ENCODE results near the gene RXYLT1. TPM values are rescaled to one million over a fixed set of nuclear protein-coding genes. Genes with fewer than 3 reads are reported as not detected.

The RXYLT1 gene
- total RNA-seq, 1 experiment from 2014 or later = 9.8 TPM

DNA sequence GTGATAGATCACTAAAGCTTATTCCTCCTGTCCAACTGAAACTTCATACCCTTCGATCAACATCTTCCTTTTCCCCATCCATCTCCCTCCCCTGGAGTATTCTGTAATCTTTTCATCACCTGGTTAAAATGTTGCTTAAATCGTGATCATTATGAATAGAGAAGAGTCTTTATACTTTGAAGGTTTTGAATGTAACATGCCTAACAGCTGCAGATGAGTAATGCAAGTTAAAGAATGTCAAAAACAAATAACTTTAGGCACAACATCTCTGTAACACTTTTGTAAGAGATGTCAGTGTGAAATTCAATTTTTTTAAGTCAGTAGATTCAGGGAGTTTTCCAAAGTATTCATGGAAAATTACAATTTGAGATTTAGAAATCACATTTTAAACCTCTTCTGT lies 25.0 kb downstream of the RXYLT1 start (continued):
- TF ChIP-seq, protein P1, sequence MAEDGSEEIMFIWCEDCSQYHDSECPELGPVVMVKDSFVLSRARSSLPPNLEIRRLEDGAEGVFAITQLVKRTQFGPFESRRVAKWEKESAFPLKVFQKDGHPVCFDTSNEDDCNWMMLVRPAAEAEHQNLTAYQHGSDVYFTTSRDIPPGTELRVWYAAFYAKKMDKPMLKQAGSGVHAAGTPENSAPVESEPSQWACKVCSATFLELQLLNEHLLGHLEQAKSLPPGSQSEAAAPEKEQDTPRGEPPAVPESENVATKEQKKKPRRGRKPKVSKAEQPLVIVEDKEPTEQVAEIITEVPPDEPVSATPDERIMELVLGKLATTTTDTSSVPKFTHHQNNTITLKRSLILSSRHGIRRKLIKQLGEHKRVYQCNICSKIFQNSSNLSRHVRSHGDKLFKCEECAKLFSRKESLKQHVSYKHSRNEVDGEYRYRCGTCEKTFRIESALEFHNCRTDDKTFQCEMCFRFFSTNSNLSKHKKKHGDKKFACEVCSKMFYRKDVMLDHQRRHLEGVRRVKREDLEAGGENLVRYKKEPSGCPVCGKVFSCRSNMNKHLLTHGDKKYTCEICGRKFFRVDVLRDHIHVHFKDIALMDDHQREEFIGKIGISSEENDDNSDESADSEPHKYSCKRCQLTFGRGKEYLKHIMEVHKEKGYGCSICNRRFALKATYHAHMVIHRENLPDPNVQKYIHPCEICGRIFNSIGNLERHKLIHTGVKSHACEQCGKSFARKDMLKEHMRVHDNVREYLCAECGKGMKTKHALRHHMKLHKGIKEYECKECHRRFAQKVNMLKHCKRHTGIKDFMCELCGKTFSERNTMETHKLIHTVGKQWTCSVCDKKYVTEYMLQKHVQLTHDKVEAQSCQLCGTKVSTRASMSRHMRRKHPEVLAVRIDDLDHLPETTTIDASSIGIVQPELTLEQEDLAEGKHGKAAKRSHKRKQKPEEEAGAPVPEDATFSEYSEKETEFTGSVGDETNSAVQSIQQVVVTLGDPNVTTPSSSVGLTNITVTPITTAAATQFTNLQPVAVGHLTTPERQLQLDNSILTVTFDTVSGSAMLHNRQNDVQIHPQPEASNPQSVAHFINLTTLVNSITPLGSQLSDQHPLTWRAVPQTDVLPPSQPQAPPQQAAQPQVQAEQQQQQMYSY (CRISPR knock-in tag; IDR thresholded peaks at IDR 0.05) = no peak
- TF ChIP-seq NFE2L1 (CRISPR knock-in tag; IDR thresholded peaks at IDR 0.05) = no peak

DNA sequence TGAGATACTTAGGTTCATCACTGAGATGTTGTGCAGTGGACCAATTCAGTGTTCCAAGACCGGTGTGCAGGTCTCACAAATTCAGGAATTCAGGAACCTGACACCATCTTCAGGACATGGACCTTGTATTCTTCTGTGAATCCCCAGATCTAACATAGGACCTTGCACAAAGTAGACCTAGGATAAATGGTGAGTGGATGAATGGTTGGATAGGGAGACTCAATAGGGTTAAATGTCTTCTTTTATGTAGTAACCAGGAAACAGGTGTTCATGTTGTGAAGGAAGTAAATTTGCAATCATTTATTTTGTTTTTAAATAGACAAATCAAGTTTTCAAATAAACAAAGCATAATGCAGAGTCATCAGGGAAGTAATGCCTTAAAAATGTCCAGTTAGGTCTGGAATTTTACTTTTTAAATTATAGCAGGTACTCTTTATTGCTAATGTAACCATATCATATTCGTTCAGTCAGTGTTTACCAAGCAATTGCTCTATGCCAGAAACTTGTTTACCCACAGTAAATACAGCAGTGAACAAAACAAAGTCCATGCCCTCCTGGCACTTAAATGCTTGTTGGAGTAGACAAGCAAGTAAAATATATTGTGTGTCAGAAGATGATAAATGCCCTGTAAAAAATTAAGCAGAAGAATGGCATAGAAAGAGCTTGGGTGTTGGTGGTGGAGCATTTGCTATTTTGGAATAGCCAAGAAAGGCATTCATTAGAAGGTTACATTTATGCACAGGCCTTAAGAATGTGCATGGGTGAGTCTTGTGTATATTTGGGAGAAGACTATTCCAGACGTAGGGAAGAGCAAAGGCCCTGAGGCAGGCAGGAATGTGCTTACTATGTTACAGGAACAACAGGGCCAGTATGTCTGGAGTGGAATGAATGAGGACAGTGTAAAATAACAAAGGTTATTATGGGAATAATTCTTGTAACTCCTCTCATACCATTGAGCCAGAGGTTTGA lies 26.3 kb downstream of the RXYLT1 start:
- Mint-ChIP-seq H3K9me3 (no peaks in the 10 kb centered on the region), H3K4me1 (no peaks in the 10 kb centered on the region), H3K36me3 (no peaks in the 10 kb centered on the region), H3K27me3 (ENCODE audit: low read depth) (no peaks in the 10 kb centered on the region), H3K4me3 (no peak overlapping the region), H3K27ac (no peak overlapping the region)
- POLR2A ChIA-PET = no interaction called here
- TF ChIP-seq TEAD1 (CRISPR knock-in tag; IDR thresholded peaks at IDR 0.05) (no peak), KAT7 (CRISPR knock-in tag; IDR thresholded peaks at IDR 0.05; ENCODE audit: borderline replicate concordance) (no peak), CDX4 (CRISPR knock-in tag; IDR thresholded peaks at IDR 0.05; ENCODE audit: borderline replicate concordance) (no peak), CREB1 (CRISPR knock-in tag; IDR thresholded peaks at IDR 0.05) (no peak), JAZF1 (CRISPR knock-in tag; IDR thresholded peaks at IDR 0.05) (no peak), ZNF317 (CRISPR knock-in tag; IDR thresholded peaks at IDR 0.05; ENCODE audit: borderline replicate concordance, low read depth) (no peak), NR2C2 (CRISPR knock-in tag; IDR thresholded peaks at IDR 0.05) (no peak), CBFB (CRISPR knock-in tag; IDR thresholded peaks at IDR 0.05; ENCODE audit: low read depth) (no peak), ZNF416 (CRISPR knock-in tag; IDR thresholded peaks at IDR 0.05) (no peak), IRF1 (CRISPR knock-in tag; IDR thresholded peaks at IDR 0.05) (no peak), ZMAT4 (CRISPR knock-in tag; IDR thresholded peaks at IDR 0.05) (no peak), HMGXB4 (CRISPR knock-in tag; IDR thresholded peaks at IDR 0.05) (no peak), RELA (CRISPR knock-in tag; IDR thresholded peaks at IDR 0.05; ENCODE audit: borderline replicate concordance) (no peak), NFE2L1 (CRISPR knock-in tag; IDR thresholded peaks at IDR 0.05) (no peak), USF1 (CRISPR knock-in tag; IDR thresholded peaks at IDR 0.05) (no peak)
- DNase-seq (ENCODE audit: low spot score) (no peak), ATAC-seq (no peak)
- CTCF ChIA-PET = no interaction called here
